GM21423 (cell line): Measurements from ENCODE around the gene PXMP4.
A peak's percentile ranks its signal among the peaks of the same experiment; 100 is the strongest.
"Not testable (repeated sequence)": the region's sequence is repeated elsewhere in the genome, so short reads cannot be mapped to it uniquely, and the experiment has no call there.

ENCODE experiments used
- ATAC-seq: cut with Tn5 transposase; IDR thresholded peaks from one replicate; pipeline ENCODE4 v1.9.1; 2021; ENCODE audit warnings: mild to moderate bottlenecking, moderate library complexity; ENCODE audit not compliant: unreplicated experiment

Gene PXMP4, protein sequence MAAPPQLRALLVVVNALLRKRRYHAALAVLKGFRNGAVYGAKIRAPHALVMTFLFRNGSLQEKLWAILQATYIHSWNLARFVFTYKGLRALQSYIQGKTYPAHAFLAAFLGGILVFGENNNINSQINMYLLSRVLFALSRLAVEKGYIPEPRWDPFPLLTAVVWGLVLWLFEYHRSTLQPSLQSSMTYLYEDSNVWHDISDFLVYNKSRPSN

GRCh38 chr20:33719989-33720709 is at the start of gene PXMP4:
Gene PXMP4, minus strand, starts transcription at chr20:33720310. Its CDS starts 103 bp downstream, at chr20:33720207.
- ATAC-seq: peak; percentile 90

- ATAC-seq: no peak
These were observed 48.9 kb upstream of the PXMP4 start for GRCh38 chr20:33769043-33769442.

DNA sequence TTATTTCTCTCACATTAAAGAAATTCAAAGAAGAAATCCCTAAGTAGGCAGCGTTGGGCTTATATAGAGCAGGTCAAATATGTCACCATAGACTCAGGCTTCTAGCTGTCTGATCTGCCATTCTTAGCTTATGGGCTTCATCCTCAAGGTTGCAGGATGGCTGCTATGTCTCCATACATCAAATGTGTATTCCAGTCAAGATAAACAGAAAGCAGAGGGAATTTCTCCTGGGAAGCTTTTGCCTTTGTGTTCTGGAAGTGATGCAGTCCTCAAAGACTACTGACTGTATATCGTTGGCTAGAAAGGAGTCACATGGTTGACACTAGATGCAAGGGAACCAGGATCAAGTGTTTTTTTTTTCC is 47.6 kb upstream of the PXMP4 start:
- no peak for ATAC-seq

- no peak for ATAC-seq
These were observed 46.6 kb upstream of the PXMP4 start for GRCh38 chr20:33766686-33767085.

GRCh38 chr20:33765592-33765991 is 45.5 kb upstream of the PXMP4 start:
- no peak for ATAC-seq

DNA sequence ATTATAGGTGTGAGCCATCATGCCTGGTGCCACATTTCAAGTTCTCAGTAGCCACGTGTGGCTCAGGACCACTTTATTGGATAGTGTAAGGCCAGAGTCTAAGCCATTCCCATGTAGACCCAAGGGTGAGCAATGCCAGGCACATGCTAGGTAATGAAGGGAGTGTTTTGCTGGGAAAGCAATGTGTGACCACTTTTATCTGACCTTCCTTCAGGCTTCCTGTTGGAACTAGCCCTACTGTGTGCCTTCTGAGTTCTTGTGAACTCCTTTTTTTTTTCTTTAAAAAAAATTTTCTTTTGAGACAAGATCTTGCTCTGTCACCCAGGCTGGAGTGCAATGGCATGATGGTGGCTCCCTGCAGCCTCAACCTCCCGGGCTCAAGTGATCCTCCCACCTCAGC is 45.0 kb upstream of the PXMP4 start:
- ATAC-seq: no peak

GRCh38 chr20:33761698-33762250 is 41.7 kb upstream of the PXMP4 start:
- ATAC-seq: no peak

GRCh38 chr20:33757458-33757857 is 37.3 kb upstream of the PXMP4 start:
- ATAC-seq: no peak

GRCh38 chr20:33757046-33757445 is 36.9 kb upstream of the PXMP4 start:
- ATAC-seq: no peak

- ATAC-seq: not testable (repeated sequence)
These were observed 35.9 kb upstream of the PXMP4 start for GRCh38 chr20:33755936-33756490.

GRCh38 chr20:33753763-33754162 is 33.7 kb upstream of the PXMP4 start:
- no peak for ATAC-seq

DNA sequence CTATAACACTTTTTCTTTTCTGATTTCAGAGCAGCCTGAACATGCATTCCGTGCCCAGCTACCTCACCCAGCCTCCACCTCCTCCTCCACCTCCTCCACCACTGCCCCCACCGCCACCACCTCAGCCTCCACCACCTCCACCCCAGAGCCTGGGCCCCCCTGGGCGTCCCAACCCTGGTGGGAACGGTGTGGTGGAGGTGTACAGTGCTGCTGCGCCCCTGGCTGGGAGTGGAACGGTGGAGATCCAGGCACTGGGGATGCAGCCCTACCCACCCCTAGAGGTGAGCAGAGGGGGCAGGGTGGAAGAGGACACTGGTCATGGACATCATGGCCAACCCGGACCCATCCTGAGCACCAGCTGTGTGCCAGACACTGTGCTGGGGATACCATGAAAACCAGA is 33.0 kb upstream of the PXMP4 start:
- ATAC-seq: no peak

GRCh38 chr20:33751775-33752174 is 31.7 kb upstream of the PXMP4 start:
- no peak for ATAC-seq

GRCh38 chr20:33746325-33746998 is 26.4 kb upstream of the PXMP4 start:
- no peak for ATAC-seq

DNA sequence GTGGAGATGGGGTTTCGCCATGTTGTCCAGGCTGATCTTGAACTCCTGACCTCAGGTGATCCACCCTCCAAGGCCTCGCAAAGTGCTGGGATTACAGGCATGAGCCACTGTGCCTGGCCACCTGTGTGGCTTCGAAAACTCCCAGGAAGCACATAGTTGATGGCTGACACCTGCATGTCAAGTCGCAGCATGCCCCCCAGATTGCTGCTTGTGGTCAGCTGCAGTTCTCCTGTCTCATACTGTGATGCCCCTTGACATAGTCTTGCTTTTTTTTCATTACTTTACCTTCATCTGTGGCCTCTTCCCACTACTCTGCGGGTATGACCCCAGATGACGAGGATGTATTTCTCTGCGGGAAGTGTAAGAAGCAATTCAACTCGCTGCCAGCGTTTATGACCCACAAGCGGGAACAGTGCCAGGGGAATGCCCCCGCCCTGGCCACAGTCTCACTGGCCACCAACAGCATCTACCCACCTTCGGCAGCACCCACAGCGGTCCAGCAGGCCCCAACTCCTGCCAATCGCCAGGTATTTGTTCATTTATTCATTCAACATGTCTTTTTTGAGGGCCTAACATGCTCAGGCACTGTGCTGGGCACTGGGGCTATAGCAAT is 24.8 kb upstream of the PXMP4 start:
- ATAC-seq: no peak

- ATAC-seq: no peak
These were observed 24.1 kb upstream of the PXMP4 start for GRCh38 chr20:33744181-33744580.

DNA sequence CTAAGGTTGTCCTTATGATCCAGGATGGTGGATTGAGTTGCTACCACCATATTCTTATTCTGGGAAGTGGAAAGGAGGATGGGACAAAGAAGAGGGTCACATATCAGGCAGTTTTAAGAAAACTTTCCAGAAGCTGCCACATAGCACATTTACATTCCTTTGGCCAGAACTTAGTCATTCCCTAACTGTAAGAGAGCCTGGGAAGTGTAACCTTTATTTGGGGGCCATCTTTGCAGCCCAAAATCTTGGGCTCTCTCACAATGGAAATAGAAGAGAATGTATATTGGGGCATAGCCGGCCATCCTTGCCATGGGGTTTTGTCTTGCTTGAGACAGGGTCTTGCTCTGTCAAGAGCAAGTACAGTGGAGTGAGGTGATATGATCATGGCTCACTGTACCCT is 20.1 kb upstream of the PXMP4 start:
- no peak for ATAC-seq

DNA sequence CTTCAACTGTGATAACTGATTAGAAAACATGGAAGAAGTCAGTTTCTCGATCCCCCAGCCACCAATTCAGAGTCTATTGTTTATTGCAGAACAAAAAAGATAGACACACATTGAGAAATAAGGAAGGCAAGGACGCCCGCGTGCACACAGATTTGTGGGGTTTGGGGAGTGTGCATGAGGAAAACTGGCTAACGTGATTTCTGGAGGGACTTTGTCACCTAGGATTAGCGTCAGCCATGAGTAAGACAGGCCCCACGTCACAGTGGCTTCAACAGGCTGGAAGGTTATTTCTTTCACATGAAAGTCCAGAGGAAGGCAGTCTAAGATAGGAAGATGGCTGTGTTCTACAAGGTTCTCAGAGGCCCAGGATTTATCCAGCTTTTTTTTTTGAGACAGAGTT is 19.4 kb upstream of the PXMP4 start:
- ATAC-seq: no peak

DNA sequence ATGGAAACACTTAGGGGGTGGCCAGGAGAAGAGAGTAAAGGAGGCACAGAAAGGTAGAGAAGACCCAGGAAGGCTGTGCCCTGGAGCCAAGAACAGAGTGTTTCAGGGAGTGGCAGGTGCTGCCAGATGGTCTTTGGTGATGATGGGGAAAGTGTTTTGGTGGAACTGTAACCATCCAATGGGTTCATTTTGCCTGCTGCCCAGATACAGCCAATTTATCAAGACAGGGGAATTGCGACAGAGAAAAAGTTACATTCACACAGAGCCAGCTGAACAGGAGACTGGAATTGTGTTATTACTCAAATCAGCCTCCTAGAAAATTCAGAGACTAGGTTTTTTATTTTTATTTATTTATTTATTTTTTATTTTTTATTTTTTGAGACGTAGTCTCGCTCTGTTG is 16.9 kb upstream of the PXMP4 start:
- no peak for ATAC-seq

GRCh38 chr20:33733654-33734576 is 13.8 kb upstream of the PXMP4 start:
- ATAC-seq: no peak
